ENCODE results near the gene PIKFYVE. TPM values are rescaled to one million over a fixed set of nuclear protein-coding genes. Genes with fewer than 3 reads are reported as not detected.
"Not testable (repeated sequence)": the region's sequence is repeated elsewhere in the genome, so short reads cannot be mapped to it uniquely, and the experiment has no call there.

The PIKFYVE gene
- total and polyA plus RNA-seq, 2 experiments from 2014 or later, result 4.8 to 19.7 TPM

DNA sequence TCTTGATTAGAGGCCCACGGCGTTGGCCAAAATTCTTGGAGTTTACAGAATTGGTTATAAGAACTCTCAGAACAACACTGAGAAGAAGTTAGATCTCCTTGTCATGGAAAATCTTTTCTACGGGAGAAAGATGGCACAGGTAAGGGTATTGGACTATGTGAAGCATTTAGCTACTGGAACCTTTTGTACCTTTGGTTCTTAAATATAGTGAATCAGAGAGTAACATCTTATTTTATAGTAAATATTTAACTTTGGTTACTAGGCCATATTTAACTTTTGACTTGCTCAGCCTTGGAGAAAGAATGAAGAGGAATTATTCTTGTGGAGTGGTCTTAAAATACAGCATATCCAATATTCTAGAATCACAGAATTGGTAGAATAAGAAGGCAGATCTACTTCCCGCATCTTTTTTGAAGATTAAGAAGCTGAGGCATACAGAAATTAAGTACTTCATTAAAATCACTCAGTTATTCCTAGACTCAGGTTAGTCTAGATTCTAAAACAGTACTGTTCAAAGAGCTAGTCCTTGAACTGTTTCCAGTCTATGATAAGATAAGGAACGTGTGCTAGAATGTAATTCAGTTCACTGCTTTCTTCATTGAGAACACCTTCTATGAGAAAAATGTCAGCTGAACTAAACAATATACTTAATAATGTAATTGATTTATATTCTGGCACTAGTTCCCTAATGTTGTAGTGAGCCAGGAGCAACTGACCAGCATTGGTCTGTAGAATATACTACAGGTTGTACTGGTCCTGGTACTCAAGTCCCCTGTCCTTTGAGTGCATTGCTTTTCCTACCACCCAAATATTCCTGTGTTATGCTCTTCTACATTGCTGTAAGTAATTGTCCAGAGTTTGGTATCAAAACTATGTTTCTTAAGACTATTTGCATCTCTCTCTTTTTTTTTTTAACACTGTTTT is 86.9 kb downstream of the PIKFYVE start:
- 91 to 94% methylated on average over 5 of the region's 5 CpGs for WGBS, 2 experiments (ENCODE audit: low coverage in 1 of 2, low lambda C conversion rate in 2 of 2, missing lambda C conversion rate in 2 of 2)
- H3K27me3 ChIP-seq (replicated peaks; ENCODE audit: insufficient read depth), result no peaks in the 10 kb centered on the region
- H3K79me2 ChIP-seq (ENCODE audit: insufficient read depth), result no peaks in the 10 kb centered on the region
- no peaks in the 10 kb centered on the region for H3K4me1 ChIP-seq (ENCODE audit: insufficient read depth)
- H3K4me2 ChIP-seq (ENCODE audit: unreplicated experiment), result no peak overlapping the region
- H3F3A ChIP-seq (ENCODE audit: insufficient read depth), result no peaks in the 10 kb centered on the region
- in situ Hi-C loops (cut with MboI), result no loop called here
- peaks cover 55% of the 10 kb centered on the region for H3K36me3 ChIP-seq (ENCODE audit: low read depth)
- H2AFZ ChIP-seq, result no peak overlapping the region
- H3K4me3 ChIP-seq, result no peak overlapping the region
- H3K27ac ChIP-seq, result no peak overlapping the region
- H4K20me1 ChIP-seq (ENCODE audit: insufficient read depth), result no peaks in the 10 kb centered on the region
- H3K9ac ChIP-seq, result no peak overlapping the region
- no peaks in the 10 kb centered on the region for H3K9me3 ChIP-seq (ENCODE audit: low read depth)
- H3K9me2 ChIP-seq (ENCODE audit: insufficient read depth), result no peaks in the 10 kb centered on the region
- DNase-seq, result no peak
- TF ChIP-seq EZH2phosphoT487 (IDR thresholded peaks at IDR 0.05; ENCODE audit: insufficient read depth, low read depth) (no peak), EZH2 (IDR thresholded peaks at IDR 0.05; ENCODE audit: insufficient read depth, poor library complexity, severe bottlenecking) (no peak)

GRCh38 chr2:208354964-208355381 is 88.9 kb downstream of the PIKFYVE start:
- Histone ChIP-seq H3K4me3 (no peak overlapping the region), H3K4me1 (ENCODE audit: insufficient read depth) (no peaks in the 10 kb centered on the region), H3K9ac (no peak overlapping the region), H3K27ac (no peak overlapping the region), H2AFZ (no peak overlapping the region), H3K79me2 (ENCODE audit: insufficient read depth) (no peaks in the 10 kb centered on the region), H3K4me2 (ENCODE audit: unreplicated experiment) (no peak overlapping the region), H4K20me1 (ENCODE audit: insufficient read depth) (no peaks in the 10 kb centered on the region), H3F3A (ENCODE audit: insufficient read depth) (no peaks in the 10 kb centered on the region), H3K27me3 (replicated peaks; ENCODE audit: insufficient read depth) (no peaks in the 10 kb centered on the region), H3K9me3 (ENCODE audit: low read depth) (no peaks in the 10 kb centered on the region), H3K36me3 (ENCODE audit: low read depth) (peaks cover 55% of the 10 kb centered on the region), H3K9me2 (ENCODE audit: insufficient read depth) (no peaks in the 10 kb centered on the region)
- 89 to 91% methylated on average over 3 of the region's 3 CpGs for WGBS, 2 experiments (ENCODE audit: low coverage in 1 of 2, low lambda C conversion rate in 2 of 2, missing lambda C conversion rate in 2 of 2)
- in situ Hi-C loops (cut with MboI), result no loop called here
- no peak for TF ChIP-seq EZH2phosphoT487 (IDR thresholded peaks at IDR 0.05; ENCODE audit: insufficient read depth, low read depth)
- no peak for TF ChIP-seq EZH2 (IDR thresholded peaks at IDR 0.05; ENCODE audit: insufficient read depth, poor library complexity, severe bottlenecking)
- DNase-seq, result no peak

DNA sequence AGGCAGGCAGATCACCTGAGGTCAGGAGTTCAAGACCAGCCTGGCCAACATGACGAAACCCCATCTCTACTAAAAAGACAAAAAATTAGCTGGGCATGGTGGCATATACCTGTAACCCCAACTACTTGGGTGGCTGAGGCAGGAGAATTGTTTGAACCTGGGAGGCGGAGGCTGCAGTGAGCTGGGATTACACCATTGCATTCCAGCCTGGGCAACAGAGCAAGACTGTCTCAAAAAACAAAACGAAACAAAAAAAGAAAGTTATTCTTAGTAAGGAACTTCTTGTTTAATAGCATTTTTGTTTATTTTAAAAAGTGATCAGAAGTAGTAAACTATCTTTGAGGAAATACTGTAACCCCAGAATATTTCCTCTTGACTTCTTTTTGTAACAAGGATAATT is 90.4 kb downstream of the PIKFYVE start:
- H3K9ac ChIP-seq; H3K4me2 ChIP-seq (ENCODE audit: unreplicated experiment); H3K4me1 ChIP-seq (ENCODE audit: insufficient read depth); H3K27me3 ChIP-seq (replicated peaks; ENCODE audit: insufficient read depth); H3K79me2 ChIP-seq (ENCODE audit: insufficient read depth); in situ Hi-C loops (cut with MboI); H3K9me2 ChIP-seq (ENCODE audit: insufficient read depth); H3F3A ChIP-seq (ENCODE audit: insufficient read depth); H3K9me3 ChIP-seq (ENCODE audit: low read depth); H4K20me1 ChIP-seq (ENCODE audit: insufficient read depth); H2AFZ ChIP-seq; H3K27ac ChIP-seq; DNase-seq; H3K4me3 ChIP-seq: not testable (repeated sequence)
- peaks cover 45% of the 10 kb centered on the region for H3K36me3 ChIP-seq (ENCODE audit: low read depth)
- WGBS, 2 experiments (ENCODE audit: low coverage in 1 of 2, low lambda C conversion rate in 2 of 2, missing lambda C conversion rate in 2 of 2), result 64 to 65% methylated on average over 3 of the region's 3 CpGs

- WGBS, 2 experiments (ENCODE audit: low coverage in 1 of 2, low lambda C conversion rate in 2 of 2, missing lambda C conversion rate in 2 of 2), result 27 to 29% methylated on average over 1 of the region's 1 CpG
- no peak for DNase-seq
- no peak overlapping the region for H2AFZ ChIP-seq
- H3F3A ChIP-seq (ENCODE audit: insufficient read depth), result peaks cover 6% of the 10 kb centered on the region; the same call in 1 of the 2 replicates
- no peak overlapping the region for H3K9ac ChIP-seq
- no peaks in the 10 kb centered on the region for H3K9me3 ChIP-seq (ENCODE audit: low read depth)
- 0 out of 2 replicates have a peak, but pooled peaks cover 5% of the 10 kb centered on the region for H3K27me3 ChIP-seq (replicated peaks; ENCODE audit: insufficient read depth)
- no peak overlapping the region for H3K4me2 ChIP-seq (ENCODE audit: unreplicated experiment)
- H3K27ac ChIP-seq, result no peak overlapping the region
- H3K4me1 ChIP-seq (ENCODE audit: insufficient read depth), result no peaks in the 10 kb centered on the region
- no peaks in the 10 kb centered on the region for H4K20me1 ChIP-seq (ENCODE audit: insufficient read depth)
- in situ Hi-C loops (cut with MboI), result no loop called here
- H3K4me3 ChIP-seq, result no peak overlapping the region
- no peak for TF ChIP-seq EZH2phosphoT487 (IDR thresholded peaks at IDR 0.05; ENCODE audit: insufficient read depth, low read depth)
- TF ChIP-seq EZH2 (IDR thresholded peaks at IDR 0.05; ENCODE audit: insufficient read depth, poor library complexity, severe bottlenecking), result no peak
- peaks cover 39% of the 10 kb centered on the region for H3K36me3 ChIP-seq (ENCODE audit: low read depth)
- H3K79me2 ChIP-seq (ENCODE audit: insufficient read depth), result no peaks in the 10 kb centered on the region
- no peaks in the 10 kb centered on the region for H3K9me2 ChIP-seq (ENCODE audit: insufficient read depth)
These were observed 91.0 kb downstream of the PIKFYVE start for GRCh38 chr2:208356846-208357574.

Measured in GM23248 (cell line).